HL-60 (cell line): ENCODE results near the gene FBXL17.

Source experiments
- DNase-seq, 2 experiments: peaks; one replicate each; pipeline ENCODE4 v3.0.0-alpha.2; 2010 to 2020; ENCODE audit warnings: low read depth in 1 of 2, low spot score in 1 of 2
- H3K27ac ChIP-seq: fragments of 250-450 bp; sonication (Bioruptor Pico); replicated peaks from 2 replicates; pipeline ENCODE4 v1.5.1; 2020; ENCODE audit warnings: mild to moderate bottlenecking, moderate library complexity
- H3K27me3 ChIP-seq: fragments of 250-450 bp; sonication (Bioruptor Pico); 2 replicates; pipeline ENCODE4 v1.5.1; 2021; ENCODE audit warnings: mild to moderate bottlenecking, moderate library complexity; ENCODE audit not compliant: insufficient read depth, poor library complexity, severe bottlenecking
- H3K4me3 ChIP-seq: replicated peaks from 2 replicates; pipeline ENCODE4 v1.5.1; 2011; ENCODE audit warnings: mild to moderate bottlenecking, control low read depth, low read length; ENCODE audit not compliant: insufficient read depth
- GABPA ChIP-seq: IDR thresholded peaks from 2 replicates; pipeline ENCODE4 v1.6.1; 2012; ENCODE audit warnings: low read depth
- POLR2AphosphoS5 ChIP-seq: IDR thresholded peaks from 2 replicates; pipeline ENCODE4 v1.6.1; 2012; ENCODE audit warnings: low read depth
- SPI1 ChIP-seq: IDR thresholded peaks from 2 replicates; pipeline ENCODE4 v1.6.1; 2012; ENCODE audit warnings: low read depth, mild to moderate bottlenecking, borderline replicate concordance
- TF ChIP-seq, protein P1 (sequence below): IDR thresholded peaks from 2 replicates; pipeline ENCODE4 v1.6.1; 2012; ENCODE audit warnings: low read depth; ENCODE audit not compliant: insufficient replicate concordance
- TF ChIP-seq, protein P2 (sequence below): IDR thresholded peaks from one replicate; pipeline ENCODE4 v1.5.1; 2011; ENCODE audit warnings: low read length, control low read depth, inconsistent platforms; ENCODE audit not compliant: insufficient read depth

Gene FBXL17

DNA sequence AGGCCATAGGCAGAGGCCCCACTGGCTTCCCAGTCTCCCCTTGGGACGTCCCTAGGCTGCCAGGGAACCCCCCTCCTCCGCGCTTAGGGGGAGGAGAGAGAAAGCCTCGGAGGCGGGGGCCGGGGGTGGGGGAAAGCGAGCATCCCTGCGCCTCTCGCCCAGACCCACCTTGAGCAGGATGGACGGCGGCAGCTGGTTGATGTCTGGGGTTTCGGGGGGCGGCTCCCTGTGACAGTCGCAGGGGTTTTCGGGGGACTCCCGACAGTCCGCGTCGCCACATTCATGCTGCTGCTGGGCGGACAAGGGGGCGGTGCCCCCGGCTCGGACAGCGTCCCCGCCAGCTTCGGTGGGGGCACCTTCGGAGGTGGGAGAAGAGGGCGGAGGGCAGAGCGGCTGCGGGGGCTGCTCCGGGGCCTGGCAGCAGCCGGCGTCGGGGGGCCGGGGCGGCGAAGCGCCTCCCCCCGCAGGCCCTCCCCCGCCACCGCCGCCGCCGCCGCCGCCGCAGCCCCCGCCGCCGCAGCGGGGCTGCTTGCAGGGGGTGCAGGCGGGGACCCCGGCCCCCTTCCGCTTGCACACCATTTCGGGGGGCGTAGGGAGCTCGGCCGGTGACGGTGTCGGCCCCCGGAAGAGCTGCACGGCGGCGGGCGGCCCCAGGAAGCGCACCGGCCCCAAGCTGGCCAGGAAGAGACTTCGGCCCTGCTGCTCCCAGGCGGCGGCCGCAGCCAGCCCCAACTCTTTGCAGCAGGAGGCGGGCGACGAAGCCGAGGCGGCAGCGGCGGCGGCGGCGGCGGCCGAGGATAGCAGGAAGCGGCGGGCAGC lies 1.2 kb downstream of the FBXL17 start:
- TF ChIP-seq GABPA = no peak
- H3K4me3 ChIP-seq = peak overlapping the region; percentile 69
- no peaks in the 10 kb centered on the region for H3K27me3 ChIP-seq
- DNase-seq = peak in 1 of 2 experiments; percentile 1
- peak overlapping the region; percentile 66 for H3K27ac ChIP-seq

DNA sequence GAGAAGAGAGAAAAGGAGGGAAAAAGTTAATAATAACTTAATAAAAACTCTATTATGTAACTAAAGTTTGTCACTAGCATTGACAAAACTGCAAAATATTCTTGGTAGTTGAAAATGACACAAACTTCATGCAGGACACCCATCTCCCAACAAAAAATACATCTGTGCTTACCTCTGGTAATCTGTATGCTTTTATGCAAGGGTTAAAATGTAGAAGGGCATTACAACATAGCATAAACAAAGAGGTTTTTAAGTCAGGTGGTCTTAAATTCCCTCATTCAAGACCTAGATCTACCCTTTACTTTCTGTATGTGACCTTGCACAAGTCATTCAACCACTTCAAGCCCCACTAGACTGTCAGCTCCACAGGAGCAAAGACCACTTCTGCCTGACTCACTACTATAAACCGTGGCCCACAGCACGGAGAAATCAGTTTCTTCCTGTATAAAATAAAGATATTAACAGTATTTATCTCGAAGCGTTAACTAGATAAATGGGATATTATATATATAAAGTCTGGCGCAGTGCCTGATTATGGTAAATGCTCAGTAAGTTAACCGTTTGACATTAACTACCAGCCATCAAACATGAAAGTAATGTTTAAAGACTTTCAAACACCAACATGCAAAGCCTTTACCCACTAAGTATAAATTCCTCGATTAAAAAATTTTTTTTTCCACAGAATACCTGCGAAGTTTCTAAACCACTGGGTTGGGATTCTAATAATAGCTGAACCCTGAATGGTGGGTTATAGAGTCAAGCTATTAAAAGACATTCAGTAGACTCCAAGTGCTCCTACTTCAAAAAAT lies 2.0 kb downstream of the FBXL17 start:
- no peak for DNase-seq
- H3K27ac ChIP-seq = peak overlapping the region; percentile 36; the same call in 1 of the 2 replicates
- peak overlapping the region; percentile 69 for H3K4me3 ChIP-seq
- H3K27me3 ChIP-seq = no peaks in the 10 kb centered on the region
- no peak for TF ChIP-seq SPI1

DNA sequence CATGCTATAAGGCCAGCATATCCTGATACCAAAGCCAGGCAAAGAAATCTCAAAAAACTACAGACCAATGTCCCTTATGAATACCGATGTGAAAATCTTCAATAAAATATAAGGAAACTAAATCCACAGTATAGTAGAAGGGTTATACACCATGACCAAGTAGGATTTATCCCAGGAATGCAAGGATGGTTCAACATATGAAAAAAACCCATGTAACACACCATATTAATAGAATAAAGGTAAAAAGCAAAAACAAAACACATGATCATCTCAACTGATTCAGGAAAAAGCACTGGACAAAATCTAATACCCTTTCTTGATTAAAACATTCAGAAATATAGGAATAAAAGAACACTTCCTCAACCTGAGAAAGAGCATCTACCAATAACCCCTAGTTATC lies 6.1 kb downstream of the FBXL17 start:
- H3K27ac ChIP-seq = no peak overlapping the region
- H3K4me3 ChIP-seq = no peak overlapping the region
- TF ChIP-seq, protein P1, sequence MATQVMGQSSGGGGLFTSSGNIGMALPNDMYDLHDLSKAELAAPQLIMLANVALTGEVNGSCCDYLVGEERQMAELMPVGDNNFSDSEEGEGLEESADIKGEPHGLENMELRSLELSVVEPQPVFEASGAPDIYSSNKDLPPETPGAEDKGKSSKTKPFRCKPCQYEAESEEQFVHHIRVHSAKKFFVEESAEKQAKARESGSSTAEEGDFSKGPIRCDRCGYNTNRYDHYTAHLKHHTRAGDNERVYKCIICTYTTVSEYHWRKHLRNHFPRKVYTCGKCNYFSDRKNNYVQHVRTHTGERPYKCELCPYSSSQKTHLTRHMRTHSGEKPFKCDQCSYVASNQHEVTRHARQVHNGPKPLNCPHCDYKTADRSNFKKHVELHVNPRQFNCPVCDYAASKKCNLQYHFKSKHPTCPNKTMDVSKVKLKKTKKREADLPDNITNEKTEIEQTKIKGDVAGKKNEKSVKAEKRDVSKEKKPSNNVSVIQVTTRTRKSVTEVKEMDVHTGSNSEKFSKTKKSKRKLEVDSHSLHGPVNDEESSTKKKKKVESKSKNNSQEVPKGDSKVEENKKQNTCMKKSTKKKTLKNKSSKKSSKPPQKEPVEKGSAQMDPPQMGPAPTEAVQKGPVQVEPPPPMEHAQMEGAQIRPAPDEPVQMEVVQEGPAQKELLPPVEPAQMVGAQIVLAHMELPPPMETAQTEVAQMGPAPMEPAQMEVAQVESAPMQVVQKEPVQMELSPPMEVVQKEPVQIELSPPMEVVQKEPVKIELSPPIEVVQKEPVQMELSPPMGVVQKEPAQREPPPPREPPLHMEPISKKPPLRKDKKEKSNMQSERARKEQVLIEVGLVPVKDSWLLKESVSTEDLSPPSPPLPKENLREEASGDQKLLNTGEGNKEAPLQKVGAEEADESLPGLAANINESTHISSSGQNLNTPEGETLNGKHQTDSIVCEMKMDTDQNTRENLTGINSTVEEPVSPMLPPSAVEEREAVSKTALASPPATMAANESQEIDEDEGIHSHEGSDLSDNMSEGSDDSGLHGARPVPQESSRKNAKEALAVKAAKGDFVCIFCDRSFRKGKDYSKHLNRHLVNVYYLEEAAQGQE = no peak
- TF ChIP-seq POLR2AphosphoS5 = no peak
- TF ChIP-seq, protein P2, sequence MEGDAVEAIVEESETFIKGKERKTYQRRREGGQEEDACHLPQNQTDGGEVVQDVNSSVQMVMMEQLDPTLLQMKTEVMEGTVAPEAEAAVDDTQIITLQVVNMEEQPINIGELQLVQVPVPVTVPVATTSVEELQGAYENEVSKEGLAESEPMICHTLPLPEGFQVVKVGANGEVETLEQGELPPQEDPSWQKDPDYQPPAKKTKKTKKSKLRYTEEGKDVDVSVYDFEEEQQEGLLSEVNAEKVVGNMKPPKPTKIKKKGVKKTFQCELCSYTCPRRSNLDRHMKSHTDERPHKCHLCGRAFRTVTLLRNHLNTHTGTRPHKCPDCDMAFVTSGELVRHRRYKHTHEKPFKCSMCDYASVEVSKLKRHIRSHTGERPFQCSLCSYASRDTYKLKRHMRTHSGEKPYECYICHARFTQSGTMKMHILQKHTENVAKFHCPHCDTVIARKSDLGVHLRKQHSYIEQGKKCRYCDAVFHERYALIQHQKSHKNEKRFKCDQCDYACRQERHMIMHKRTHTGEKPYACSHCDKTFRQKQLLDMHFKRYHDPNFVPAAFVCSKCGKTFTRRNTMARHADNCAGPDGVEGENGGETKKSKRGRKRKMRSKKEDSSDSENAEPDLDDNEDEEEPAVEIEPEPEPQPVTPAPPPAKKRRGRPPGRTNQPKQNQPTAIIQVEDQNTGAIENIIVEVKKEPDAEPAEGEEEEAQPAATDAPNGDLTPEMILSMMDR = no peak
- no peak for TF ChIP-seq GABPA
- no peaks in the 10 kb centered on the region for H3K27me3 ChIP-seq
- no peak for DNase-seq

DNA sequence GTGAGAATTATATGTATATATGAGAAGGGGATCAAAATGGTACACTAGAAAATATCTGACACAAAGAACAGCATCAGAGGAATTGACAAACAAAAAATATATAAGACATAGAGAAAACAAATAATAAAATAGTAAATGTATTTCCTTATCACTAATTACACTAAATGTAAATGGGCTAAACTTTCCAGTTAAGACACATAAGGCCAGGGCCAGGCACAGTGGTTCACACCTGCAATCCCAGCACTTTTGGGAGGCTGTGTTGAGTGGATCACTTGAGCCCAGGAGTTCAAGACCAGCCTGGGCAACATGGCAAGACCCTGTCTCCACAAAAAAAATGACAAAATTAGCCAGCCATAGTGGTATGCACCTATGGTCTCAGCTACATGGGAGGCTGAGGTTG lies 8.5 kb downstream of the FBXL17 start:
- Histone ChIP-seq H3K27me3 (no peaks in the 10 kb centered on the region), H3K27ac (no peak overlapping the region), H3K4me3 (no peak overlapping the region)
- TF ChIP-seq GABPA (no peak), POLR2AphosphoS5 (no peak), SPI1 (no peak)
- TF ChIP-seq, protein P1 = no peak
- no peak for DNase-seq

DNA sequence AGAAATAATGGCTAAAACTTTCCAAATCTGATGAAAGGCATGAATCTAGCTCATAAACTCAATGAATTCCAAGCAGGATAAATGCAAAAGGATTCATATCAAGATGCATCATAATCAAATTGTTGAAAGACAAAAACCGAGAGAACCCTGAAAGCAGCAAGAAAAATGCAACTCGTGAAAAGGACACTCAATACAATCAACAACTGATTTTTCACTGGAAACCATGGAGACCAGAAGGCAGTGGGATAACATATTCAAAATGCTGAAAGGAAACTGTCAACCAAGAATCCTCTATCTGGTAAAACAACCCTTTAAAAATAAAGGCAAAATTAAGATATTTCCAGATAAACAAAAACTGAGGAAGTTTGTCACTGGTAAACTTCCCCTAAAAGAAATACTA lies 9.5 kb downstream of the FBXL17 start:
- Histone ChIP-seq H3K4me3 (no peak overlapping the region), H3K27me3 (no peaks in the 10 kb centered on the region), H3K27ac (no peak overlapping the region)
- TF ChIP-seq GABPA = no peak
- DNase-seq = no peak
